ENCODE results near the gene A2ML1.
A peak's percentile ranks its signal among the peaks of the same experiment; 100 is the strongest.
"Not testable (repeated sequence)": the region's sequence is repeated elsewhere in the genome, so short reads cannot be mapped to it uniquely, and the experiment has no call there.

The A2ML1 gene

DNA sequence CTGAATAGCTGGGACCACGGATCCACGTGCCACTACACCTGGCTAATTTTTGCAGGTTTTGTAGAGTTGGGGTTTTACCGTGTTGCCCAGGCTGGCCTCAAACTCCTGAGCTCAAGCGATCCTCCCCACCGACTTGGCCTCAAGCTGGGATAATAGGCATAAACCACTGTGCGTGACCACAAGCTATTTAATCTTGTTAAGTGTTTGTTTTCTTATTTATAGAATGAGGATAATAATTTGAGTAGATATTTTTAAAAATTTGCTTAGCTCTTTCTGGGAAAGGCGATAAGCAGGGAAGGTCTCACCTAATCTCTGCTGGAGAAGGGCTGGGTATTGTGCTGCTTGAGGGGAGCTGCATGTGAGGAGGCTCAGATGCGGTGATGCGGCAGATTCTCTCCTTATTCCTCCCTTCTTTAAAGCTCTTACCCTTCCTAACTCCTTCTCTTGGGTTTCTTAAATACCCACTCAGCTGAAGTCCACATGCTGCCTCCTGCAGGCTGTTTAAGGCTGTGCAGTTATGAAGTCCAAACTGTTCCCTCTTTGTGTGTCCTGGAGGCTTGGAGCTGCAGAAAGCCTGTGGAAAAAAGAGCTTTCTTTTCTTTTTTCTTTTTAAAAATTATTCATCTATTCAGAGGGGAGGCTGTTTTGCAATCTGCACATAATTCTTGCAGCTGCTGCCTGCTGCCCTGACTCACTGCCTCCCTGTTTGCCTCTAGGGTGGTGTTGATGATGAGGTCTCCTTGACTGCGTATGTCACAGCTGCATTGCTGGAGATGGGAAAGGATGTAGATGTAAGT lies 37.9 kb downstream of the A2ML1 start:
- no peak for DNase-seq

DNA sequence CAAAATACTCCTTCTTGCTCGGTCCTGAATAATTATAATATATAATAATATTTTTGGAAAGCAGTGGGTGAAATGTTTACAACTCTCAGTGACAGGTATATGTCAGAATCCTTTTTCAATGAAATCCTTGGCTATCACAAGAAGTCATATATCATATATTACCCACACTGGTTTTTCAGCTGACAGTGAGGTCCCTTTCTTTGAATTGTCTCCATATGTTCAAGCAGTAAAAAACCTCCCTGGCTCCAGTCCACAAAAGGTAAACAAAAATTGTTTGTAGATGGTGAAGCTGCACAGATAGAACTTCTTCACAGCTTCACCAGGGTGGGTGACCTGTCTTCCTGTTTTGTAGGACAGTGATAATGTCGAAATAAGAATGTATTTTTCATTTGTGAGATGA lies 44.0 kb downstream of the A2ML1 start:
- DNase-seq: no peak

DNA sequence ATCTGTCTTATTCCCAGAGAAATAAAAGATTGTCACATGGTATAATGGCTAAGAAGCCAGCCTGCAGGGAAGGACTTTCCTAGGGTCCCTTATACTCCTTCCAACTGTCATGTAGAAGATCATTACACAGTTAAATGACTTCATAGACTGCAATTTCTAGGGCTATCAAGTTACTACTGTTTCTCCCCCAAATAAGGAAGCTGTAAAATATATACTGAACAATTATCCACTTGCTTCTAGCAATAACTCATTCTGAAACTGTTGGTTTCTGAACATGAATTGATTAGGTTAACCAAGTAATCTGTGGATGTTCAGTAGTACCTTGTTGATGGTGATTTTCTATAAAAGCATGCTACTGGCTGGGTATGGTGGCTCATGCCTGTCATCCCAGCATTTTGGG lies 44.6 kb downstream of the A2ML1 start:
- no peak for DNase-seq

DNA sequence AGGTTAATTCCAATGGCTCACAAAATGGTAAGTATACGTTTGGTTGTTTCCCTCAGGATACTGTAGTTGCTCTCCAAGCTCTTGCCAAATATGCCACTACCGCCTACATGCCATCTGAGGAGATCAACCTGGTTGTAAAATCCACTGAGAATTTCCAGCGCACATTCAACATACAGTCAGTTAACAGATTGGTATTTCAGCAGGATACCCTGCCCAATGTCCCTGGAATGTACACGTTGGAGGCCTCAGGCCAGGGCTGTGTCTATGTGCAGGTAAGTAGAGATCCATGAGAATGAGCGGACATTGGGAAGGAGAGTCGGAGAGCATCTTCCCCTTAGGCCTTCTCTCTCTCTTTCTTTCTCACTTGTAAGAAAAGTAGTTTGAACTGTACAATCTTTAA lies 45.4 kb downstream of the A2ML1 start:
- DNase-seq: no peak

DNA sequence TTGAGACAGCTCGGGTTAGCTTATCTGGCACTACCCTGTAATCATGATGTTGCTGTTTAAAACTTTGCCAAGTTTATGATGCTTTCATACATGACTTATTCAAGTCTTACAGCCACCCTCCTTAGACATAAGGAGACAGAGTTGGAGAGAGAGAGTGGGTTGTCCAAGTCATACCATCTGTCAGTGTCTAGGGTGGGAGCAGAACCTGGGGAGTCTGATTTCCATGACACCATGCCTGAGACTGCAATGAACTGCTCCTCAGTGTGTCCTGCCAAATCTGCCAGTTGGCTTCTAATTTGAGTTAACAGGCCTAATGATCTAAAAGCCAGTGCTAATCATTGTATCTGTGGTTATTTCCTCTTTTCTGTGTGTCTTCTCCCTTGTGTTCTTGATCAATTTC lies 48.2 kb downstream of the A2ML1 start:
- DNase-seq: no peak

DNA sequence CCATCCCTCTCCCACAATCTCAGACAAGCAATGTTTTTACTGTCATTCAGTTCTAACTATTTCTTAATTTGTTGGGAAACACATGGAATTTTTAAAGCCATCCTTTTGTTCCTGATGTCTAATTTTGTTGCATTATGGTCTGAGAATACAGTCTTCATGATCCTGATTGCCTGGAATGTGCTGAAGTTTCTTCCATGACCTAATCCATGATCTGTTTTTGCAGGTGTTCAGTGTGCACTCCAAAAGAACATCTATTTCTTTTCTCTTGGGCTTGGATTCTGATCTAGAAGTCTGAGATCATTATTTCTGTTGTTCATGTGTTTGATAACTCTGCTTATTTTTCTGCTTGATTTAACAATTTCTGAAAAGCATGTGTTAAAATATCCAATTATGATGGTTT lies 48.6 kb downstream of the A2ML1 start:
- DNase-seq: no peak

DNA sequence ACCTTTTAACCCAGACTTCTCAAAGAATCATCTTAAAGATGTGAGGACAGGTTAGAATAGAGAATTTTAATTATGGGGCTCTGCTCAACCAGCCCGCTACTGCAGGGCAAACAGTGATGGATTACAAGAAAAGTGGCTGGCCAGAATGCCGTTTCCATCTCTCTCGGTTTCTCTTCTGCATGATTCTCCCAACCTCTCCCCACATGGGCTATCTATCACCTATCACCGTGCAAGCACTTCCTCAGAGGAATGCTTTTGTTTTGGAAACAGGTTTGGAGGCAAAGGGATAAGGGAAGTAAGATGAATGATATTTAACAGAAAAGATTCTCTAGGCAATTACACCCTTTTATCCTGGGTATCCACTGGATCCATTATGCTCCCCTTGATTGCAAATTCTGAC lies 54.5 kb downstream of the A2ML1 start:
- no peak for DNase-seq

DNA sequence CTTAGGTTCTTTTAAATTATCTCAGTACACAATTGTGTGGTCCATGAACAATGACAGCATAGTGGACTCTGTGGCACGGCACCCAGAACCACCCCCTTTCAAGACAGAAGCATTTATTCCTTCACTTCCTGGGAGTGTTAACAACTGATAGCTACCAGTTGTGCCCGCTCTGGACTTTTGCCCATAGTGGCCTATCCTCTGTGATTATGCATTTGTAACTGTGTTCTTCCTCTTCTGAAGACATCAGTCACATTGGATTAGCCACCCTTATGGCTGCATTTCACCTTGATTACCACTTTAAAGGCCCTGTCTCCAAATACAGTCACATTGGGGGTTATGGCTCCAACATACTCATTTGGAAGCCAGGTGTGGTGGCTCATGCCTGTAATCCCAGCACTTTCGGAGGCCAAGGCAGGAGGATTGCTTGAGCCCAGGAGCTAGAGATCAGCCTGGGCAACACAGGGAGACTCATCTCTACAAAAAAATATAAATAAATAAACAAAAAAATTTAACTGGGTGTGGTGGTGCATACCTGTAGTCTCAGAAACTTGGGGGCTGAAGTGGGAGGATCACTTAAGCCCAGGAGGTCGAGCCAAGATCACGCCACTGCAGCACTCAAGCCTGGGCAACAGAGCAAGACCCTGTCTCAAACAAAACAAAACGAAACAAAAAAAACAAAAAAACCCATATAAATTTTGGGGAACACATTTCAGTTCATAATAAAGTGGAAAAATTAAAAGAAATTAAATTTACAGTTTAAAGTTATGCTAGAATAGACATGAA lies 64.3 kb downstream of the A2ML1 start:
- DNase-seq: no peak

DNA sequence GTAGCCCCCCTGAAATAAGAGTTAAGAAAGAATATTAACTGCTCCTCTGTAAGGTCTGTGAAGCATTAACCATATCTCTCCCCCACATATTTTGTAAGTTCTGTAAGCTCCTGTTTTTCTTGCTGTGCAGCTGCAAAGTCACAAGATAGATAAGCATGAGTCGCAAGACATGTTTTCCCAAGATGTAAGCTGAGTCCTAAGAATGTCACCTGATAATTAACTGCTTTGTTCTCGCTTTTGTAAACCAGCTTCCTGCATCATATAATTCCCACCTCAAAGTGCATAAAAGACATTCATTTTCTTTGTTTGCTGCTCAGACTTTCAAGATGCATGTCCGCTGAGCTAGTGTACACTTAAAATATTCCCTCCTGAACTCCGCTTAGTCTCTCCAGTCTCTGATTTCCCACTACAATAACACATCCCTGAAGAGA lies 64.9 kb downstream of the A2ML1 start:
- no peak for DNase-seq

DNA sequence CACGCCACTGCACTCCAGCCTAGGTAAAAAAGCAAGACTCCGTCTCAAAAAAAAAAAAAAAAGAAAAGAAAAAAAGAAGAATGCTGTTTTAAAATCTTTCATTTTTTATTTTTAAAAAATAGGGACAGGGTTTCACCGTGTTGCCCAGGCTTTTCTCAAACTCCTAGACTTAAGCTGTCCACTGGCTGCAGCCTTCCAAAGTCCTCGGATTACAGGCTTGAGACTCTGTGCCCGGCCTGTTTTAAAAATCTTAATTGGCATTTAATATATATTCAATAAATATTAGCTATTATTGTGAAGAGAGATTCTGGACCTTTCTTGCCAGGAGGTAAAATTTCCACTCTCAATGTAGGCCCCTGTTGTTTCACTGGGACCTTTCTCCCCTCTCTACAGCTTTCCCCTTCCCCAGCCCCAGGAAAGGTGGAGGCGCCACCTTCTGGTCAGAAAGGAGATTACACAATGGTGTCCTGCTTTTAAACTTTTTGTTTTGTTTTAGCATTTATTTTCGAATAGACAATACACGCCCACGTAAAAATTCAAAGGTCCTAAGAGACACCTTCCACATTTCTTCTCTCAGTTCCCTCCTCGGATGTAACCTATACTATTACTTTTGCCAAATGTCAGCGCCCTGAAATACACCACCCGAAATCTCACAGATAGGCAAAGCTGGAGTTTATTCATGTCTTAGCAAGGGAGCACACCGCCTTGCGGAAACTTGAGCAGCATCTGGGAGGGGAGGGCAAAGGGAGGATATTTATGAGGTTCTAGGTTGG lies 68.1 kb downstream of the A2ML1 start:
- DNase-seq: peak; percentile 43

DNA sequence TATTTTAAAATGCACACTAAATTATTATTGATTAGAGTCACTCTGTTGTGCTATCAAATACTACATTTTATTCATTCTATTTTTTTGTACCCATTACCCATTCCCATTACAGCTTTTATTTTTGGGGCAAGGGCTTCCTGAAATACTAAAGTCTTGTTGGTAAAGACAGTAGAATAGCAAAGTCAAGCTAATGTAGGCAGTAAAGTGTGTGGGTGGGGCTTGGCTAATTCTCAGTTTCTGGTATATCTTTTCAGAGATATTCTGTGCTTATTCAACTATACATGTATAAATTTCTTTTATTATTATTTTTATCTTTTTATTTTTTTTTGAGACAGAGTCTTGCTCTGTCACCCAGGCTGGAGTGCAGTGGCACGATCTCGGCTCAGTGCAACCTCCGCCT lies 69.6 kb downstream of the A2ML1 start:
- DNase-seq: no peak

DNA sequence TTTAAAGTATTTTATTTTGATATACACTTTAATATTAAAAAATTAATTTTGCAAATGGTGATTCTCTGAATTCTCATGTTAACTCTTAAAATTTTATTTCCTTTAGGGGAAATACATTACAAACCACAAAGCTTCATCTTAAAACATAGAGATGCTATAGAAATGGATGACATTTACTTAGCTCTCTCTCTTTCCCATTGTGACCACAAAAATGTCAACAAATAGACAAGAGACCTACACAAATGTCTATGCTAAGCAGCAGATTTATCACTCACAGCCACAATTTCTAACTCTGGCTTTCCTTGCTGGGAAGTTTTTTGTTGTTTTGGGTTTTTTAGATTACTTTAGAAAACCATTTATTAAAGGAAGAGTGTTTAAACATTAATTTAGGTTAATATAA lies 72.0 kb downstream of the A2ML1 start:
- no peak for DNase-seq

DNA sequence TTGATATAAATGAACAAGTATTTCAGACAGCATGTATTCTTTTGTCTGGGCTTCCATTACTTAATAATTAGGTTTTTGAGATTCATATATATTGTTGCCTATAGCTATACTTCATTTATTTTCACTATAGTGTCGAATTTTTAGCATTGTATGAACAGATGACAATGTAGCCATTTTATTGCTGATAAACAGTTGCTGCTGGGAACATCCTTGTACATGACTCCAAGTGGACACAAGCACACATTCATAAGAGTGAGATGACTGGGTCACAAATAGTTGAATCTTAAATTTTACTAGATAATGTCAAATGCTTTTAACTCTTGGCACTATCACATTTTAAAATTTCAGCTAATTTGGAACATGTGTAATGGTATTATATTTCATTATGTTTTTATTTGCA lies 72.6 kb downstream of the A2ML1 start:
- no peak for DNase-seq

DNA sequence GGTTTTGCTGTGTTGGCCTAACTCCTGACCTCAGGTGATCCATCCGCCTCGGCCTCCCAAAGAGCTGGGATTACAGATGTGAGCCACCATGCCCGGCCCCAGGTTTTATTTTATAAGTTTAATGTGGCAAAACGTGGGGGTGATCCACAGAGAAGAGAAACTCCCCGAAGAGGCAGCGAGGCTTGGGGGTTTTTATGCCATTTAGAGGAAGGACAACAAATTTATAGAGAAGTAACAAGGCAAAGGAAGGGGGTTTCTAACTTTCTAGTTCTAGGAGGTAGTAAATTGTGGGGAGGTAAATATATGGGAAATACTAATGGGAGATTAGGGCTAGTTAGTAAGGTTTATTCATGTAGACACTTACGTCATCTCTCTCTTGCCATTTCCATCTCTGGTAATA lies 74.7 kb downstream of the A2ML1 start:
- DNase-seq: no peak

DNA sequence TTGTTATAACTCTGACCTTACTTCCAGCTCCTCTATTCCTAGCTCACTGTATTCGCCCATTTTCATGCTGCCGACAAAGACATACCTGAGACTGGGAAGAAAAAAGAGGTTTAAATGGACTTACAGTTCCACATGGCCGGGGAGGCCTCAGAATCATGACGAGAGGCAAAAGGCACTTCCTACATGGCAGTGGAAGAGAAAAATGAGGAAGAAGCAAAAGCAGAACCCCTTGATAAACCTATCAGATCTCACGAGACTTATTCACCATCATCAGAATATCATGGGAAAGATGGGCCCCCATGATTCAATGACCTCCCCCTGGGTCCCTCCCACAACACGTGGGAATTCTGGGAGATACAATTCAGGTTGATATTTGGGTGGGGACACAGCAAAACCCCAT lies 77.4 kb downstream of the A2ML1 start:
- DNase-seq: no peak

DNA sequence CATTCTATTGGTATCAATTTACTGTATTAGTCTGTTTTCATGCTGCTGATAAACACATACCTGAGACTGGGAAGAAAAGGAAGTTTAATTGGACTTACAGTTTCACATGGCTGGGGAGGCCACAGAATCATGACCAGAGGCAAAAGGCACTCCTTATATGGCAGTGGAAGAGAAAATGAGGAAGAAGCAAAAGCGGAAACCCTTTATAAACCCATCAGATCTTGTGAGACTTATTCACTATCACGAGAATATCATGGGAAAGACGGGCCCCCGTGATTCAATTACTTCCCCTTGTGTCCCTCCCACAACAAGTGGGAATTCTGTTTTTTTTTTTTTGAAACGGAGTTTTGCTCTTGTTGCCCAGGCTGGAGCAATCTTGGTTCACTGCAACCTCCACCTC lies 80.3 kb downstream of the A2ML1 start:
- DNase-seq: not testable (repeated sequence)

DNA sequence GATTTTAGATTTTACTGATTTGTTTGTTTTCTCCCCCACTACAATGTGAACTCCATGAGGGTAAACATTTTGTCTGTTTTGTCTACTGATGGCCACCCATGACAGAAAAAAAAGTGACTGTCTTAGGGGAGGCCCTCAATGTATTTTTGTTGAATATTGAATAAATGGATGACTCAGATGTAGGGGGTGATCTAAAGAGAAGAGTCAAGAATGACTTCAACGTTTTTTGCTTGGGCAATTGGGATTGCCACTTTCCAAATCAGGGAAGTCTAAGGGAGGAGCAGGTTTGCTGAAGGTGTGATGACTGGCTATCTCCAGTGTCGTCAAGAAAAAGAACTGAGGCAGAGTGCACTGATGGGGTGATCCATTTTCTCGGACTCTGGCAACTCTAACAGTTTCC lies 81.2 kb downstream of the A2ML1 start:
- DNase-seq: no peak

DNA sequence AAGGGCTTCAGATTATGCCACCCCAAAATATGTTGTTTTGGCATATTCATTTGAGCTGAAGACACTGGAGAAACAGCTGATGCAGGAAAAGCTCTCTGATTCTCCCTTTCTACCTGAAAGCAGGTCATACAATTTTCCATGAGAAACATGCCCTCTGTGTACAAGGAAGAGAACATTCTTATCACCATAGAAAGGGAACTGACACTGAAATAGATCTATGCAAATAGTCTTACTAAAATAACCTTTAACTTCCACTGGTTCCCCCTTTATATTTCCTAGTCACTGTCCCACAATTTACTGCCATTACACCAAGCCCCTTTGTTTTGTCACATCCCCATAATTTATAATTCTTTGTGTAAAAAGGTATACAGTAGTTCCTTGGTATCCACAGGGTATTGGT lies 82.2 kb downstream of the A2ML1 start:
- no peak for DNase-seq

DNA sequence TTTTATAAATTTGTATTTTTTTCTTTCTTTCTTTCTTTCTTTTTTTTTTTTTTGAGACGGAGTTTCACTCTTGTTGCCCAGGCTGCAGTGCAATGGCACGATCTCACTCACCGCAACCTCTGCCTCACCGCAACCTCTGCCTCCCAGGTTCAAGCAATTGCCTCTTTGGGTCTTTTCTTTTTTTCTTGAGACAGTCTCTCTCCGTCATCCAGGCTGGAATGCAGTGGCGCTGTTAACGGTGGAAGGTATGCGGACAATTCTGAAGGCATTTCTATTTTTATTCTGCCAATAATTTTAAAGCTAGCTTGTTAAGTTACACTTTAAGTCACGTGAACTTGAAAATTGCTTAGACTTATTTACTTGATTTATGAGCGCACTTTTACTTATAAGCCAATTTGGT lies 83.1 kb downstream of the A2ML1 start:
- no peak for DNase-seq

DNA sequence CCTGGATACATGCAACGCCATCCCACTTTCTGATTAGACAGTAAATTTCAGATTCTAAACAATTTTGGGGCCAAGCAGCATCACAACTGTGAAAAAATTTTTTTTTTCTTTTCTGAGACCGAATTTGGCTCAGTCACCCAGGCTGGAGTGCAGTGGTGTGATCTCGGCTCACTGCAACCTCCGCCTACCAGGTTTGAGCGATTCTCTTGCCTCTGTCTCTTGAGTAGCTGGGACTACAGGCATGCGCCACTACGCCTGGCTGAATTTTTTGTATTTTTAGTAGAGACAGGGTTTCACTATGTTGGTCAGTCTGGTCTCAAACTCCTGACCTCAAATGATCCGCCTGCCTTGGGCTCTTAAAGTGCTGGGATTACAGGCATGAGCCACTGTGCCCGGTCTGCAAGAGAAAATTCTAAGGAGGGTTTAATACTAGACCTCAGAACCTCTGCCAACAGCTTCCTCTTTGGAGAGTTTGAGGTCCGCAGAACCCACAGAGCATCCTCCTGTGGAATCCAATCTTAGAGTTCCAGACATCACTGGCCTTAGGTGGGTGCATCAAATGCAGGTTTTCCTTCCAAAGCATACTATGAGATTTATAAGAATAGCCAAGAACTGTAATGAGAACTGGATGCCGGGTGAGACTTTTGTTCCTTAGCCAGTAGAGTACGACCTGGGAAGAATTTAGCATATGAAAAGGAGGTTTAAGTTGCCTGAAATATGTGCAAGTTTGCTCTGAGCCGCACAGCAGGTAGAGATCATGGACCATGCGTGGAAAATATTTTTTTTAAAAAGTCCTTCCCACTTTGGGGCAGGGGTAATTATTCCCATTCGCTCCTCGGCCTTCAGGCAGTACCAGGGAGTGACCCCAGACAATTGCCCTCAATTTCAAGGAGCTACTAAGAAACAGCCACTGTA lies 84.1 kb downstream of the A2ML1 start:
- DNase-seq: no peak

DNA sequence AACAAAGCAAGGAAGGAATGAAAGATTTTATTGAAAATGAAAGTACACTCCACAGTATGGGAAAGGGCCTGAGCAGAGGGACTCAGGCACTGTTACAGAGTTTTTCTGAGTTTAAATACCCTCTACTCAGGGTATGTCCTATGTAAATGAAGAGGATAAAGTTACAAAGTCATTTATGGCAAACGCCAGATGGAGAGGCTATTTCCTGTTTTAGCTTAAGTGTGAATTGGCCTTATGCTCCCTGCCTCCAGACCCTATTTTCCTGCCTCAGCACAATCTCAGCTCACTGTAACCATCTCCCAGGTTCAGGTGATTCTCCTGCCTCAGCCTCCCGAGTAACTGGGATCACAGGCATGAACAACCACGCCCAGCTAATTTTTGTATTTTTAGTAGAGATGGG lies 85.1 kb downstream of the A2ML1 start:
- no peak for DNase-seq

DNA sequence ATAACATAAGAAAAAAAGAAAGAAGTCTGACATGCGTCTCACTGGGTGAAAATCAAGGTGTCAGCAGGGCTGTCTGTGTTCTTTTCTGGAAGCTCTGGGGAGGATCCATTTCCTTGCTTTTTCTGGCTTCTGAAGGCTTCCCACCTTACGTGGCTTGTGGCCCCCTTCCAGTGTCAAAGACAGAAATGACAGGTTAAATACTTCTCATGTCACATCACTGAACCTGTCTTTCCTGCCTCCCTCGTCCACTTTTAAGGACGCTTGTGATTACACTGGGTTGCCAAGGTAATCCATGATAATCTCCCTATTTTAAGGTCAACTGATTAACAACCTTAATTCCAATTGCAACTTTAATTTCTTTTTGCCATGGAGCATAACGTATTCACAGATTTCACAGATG lies 87.3 kb downstream of the A2ML1 start:
- no peak for DNase-seq
